GM12878 (cell line): ENCODE measurements around the gene CLIC6. TPM values are rescaled to one million over a fixed set of nuclear protein-coding genes. Genes with fewer than 3 reads are reported as not detected.

Experiments used
- ATAC-seq: fragments of 200-7000 bp; cut with Tn5 transposase; 3 replicates; pipeline ENCODE4 v1.9.1; 2020; ENCODE audit warnings: mild to moderate bottlenecking, moderate library complexity
- BruUV-seq: library from RNA; stranded (reverse); fragments of 400-500 nt; replicated peaks from 2 replicates; lab custom pipeline; 2021; lab: Mats Ljungman, UMichigan
- CTCF ChIA-PET: fragments of 300-600 bp; sonication (Branson Sonifier 250); formaldehyde crosslinking; extraction: SDS; loops from one replicate; lab custom pipeline; 2021; ENCODE audit warnings: inconsistent platforms; lab: Yijun Ruan, JAX
- POLR2A ChIA-PET: fragments of 350-600 bp; formaldehyde crosslinking; extraction: SDS; loops from one replicate; lab custom pipeline; 2021; ENCODE audit warnings: inconsistent platforms; lab: Charles Lee
- RAD21 ChIA-PET: fragments of 300-600 bp; sonication (Branson Sonifier 250); formaldehyde crosslinking; loops from one replicate; lab custom pipeline; 2023; ENCODE audit warnings: antibody characterized with exemption; ENCODE audit not compliant: unreplicated experiment; lab: Charles Lee
- SMC1A ChIA-PET: fragments of 300-600 bp; sonication (Branson Sonifier 250); formaldehyde crosslinking; loops from one replicate; lab custom pipeline; 2023; ENCODE audit not compliant: unreplicated experiment, uncharacterized antibody; lab: Charles Lee
- DNase-seq: peaks from one replicate; pipeline ENCODE4 v3.0.0-alpha.2; 2011; ENCODE audit warnings: low read depth, low spot score
- FAIRE-seq: peaks from 3 replicates; lab custom pipeline; 2011; peaks lifted over from hg19 to GRCh38; lab: Jason Lieb, UNC
- H2AFZ ChIP-seq: 2 replicates; pipeline ENCODE4 v1.6.0; 2011; ENCODE audit warnings: low read depth, low read length, control low read depth; ENCODE audit not compliant: control insufficient read depth
- H3K27ac ChIP-seq: 2 replicates; pipeline ENCODE4 v1.5.1; 2011; ENCODE audit warnings: control low read depth; ENCODE audit not compliant: control insufficient read depth, insufficient read depth
- H3K27me3 ChIP-seq, 2 experiments: replicated peaks in 1 of 2; 2 replicates each; pipeline versions ENCODE4 v1.6.0 to v1.6.1; 2011; ENCODE audit warnings: low read length in 1 of 2; ENCODE audit not compliant: control insufficient read depth in 2 of 2, insufficient read depth in 2 of 2
- H3K36me3 ChIP-seq, 2 experiments: 2 replicates each; pipeline ENCODE4 v1.5.1; 2011; ENCODE audit warnings: low read length in 1 of 2; ENCODE audit not compliant: control insufficient read depth in 2 of 2, insufficient read depth in 2 of 2
- H3K4me1 ChIP-seq: 2 replicates; pipeline ENCODE4 v1.6.1; 2011; ENCODE audit warnings: mild to moderate bottlenecking, low read length, moderate library complexity, mixed read lengths; ENCODE audit not compliant: control insufficient read depth, insufficient read depth
- H3K4me2 ChIP-seq: 2 replicates; pipeline ENCODE4 v1.6.0; 2011; ENCODE audit warnings: control low read depth; ENCODE audit not compliant: control insufficient read depth, insufficient read depth
- H3K4me3 ChIP-seq: fragments of 200-600 bp; sonication (generic); 2 replicates; pipeline ENCODE4 v1.5.1; 2016
- H3K79me2 ChIP-seq: 2 replicates; pipeline ENCODE4 v1.6.0; 2011; ENCODE audit warnings: low read length; ENCODE audit not compliant: control insufficient read depth, insufficient read depth
- H3K9ac ChIP-seq: 2 replicates; pipeline ENCODE4 v1.8.0; 2011; ENCODE audit warnings: low read length, control low read depth, mixed read lengths; ENCODE audit not compliant: control insufficient read depth, insufficient read depth
- H3K9me3 ChIP-seq: replicated peaks from 3 replicates; pipeline ENCODE4 v1.5.1; 2011; ENCODE audit warnings: mild to moderate bottlenecking, low read length; ENCODE audit not compliant: control insufficient read depth, insufficient read depth
- H4K20me1 ChIP-seq: 2 replicates; pipeline ENCODE4 v1.6.0; 2011; ENCODE audit not compliant: control insufficient read depth, insufficient read depth
- BMI1 ChIP-seq: fragments of 450-650 bp; IDR thresholded peaks from 2 replicates; pipeline ENCODE4 v1.6.1; 2016; ENCODE audit warnings: mild to moderate bottlenecking, moderate library complexity, borderline replicate concordance
- CBX5 ChIP-seq: sonication (generic); IDR thresholded peaks from 2 replicates; pipeline ENCODE4 v1.6.1; 2016; ENCODE audit warnings: low read depth, moderate library complexity, mild to moderate bottlenecking, inconsistent platforms
- CREB1 ChIP-seq: IDR thresholded peaks from 2 replicates; pipeline ENCODE4 v1.6.1; 2012; ENCODE audit warnings: low read depth, mild to moderate bottlenecking, inconsistent platforms
- IRF4 ChIP-seq: IDR thresholded peaks from 2 replicates; pipeline ENCODE4 v1.6.1; 2011; ENCODE audit warnings: low read depth, low read length
- LARP7 ChIP-seq: fragments of 450-650 bp; IDR thresholded peaks from 2 replicates; pipeline ENCODE4 v1.6.1; 2017; ENCODE audit warnings: mild to moderate bottlenecking
- MTA2 ChIP-seq: fragments of 450-650 bp; IDR thresholded peaks from 2 replicates; pipeline ENCODE4 v1.6.1; 2016; ENCODE audit warnings: low read depth, mild to moderate bottlenecking, moderate library complexity
- MYC ChIP-seq: IDR thresholded peaks from 2 replicates; pipeline ENCODE4 v1.6.1; 2011; ENCODE audit warnings: mild to moderate bottlenecking, low read length, moderate library complexity, inconsistent platforms; ENCODE audit not compliant: insufficient read depth, insufficient replicate concordance, insufficient read length, severe bottlenecking
- NR2C1 ChIP-seq: fragments of 450-650 bp; IDR thresholded peaks from 2 replicates; pipeline ENCODE4 v1.6.1; 2017; ENCODE audit warnings: antibody characterized with exemption, mild to moderate bottlenecking, moderate library complexity
- REST ChIP-seq: IDR thresholded peaks from 2 replicates; pipeline ENCODE4 v1.6.1; 2012; ENCODE audit warnings: mild to moderate bottlenecking, low read depth, low read length
- SUZ12 ChIP-seq: fragments of 200-600 bp; sonication (generic); IDR thresholded peaks from one replicate; pipeline ENCODE4 v1.6.1; 2018; ENCODE audit warnings: antibody characterized with exemption, mild to moderate bottlenecking; ENCODE audit not compliant: unreplicated experiment
- TARDBP ChIP-seq: IDR thresholded peaks from 2 replicates; pipeline ENCODE4 v1.6.1; 2016; ENCODE audit warnings: borderline replicate concordance
- YY1 ChIP-seq: IDR thresholded peaks from 2 replicates; pipeline ENCODE4 v1.6.1; 2011; ENCODE audit warnings: low read depth, mild to moderate bottlenecking, low read length
- ZBTB40 ChIP-seq: fragments of 450-650 bp; IDR thresholded peaks from 2 replicates; pipeline ENCODE4 v1.6.1; 2016; ENCODE audit warnings: mild to moderate bottlenecking, moderate library complexity, borderline replicate concordance
- ZNF622 ChIP-seq: fragments of 450-650 bp; IDR thresholded peaks from 2 replicates; pipeline ENCODE4 v1.6.1; 2017; ENCODE audit warnings: mild to moderate bottlenecking, inconsistent platforms
- WGBS: methylation state at CpG from one replicate; pipeline ENCODE4 v1.1.6; 2016; ENCODE audit warnings: low lambda C conversion rate; ENCODE audit not compliant: insufficient replicate concordance, insufficient coverage; ENCODE audit errors: missing lambda C conversion rate; 5-methylcytosine and 5-hydroxymethylcytosine counted together
- in situ Hi-C: fragments of 300-500 bp; cut with MboI; formaldehyde crosslinking; loops from 9 replicates; pipeline ENCODE4 v1.14.3; 2018; ENCODE audit warnings: mixed read lengths
- intact Hi-C: fragments of 100-400 bp; cut with micrococcal nuclease; formaldehyde crosslinking; loops from one replicate; pipeline ENCODE4 v1.14.2; 2022; ENCODE audit not compliant: unreplicated experiment
- polyA plus RNA-seq, 11 experiments: library from polyadenylated mRNA; depleted of rRNA in 4 of 11; unstranded in 6 of 11; stranded (reverse) in 5 of 11; fragments of >200 nt; fragmentation: Nextera tagmentation in 4 of 11; fragmentation: Illumina TruSeq in 1 of 11; extraction: Ambion mirVana in 4 of 11; extraction: Trizol in 1 of 11; gene quantifications; 1 replicate in 1 of 11; 2 replicates in 10 of 11; pipeline versions ENCODE4 v1.2.1 to v1.2.3, GENCODE V29; 2011 to 2016; ENCODE audit warnings: inconsistent platforms in 2 of 11, missing spikeins in 2 of 11, low read depth in 1 of 11
- total RNA-seq, 4 experiments: library from RNA; depleted of rRNA in 3 of 4; stranded (reverse); fragments of >200 nt in 3 of 4; fragmentation: Illumina TruSeq in 1 of 4; extraction: Trizol in 1 of 4; gene quantifications; 2 replicates each; pipeline versions ENCODE4 v1.2.1 to v1.2.3, GENCODE V29; 2013 to 2021
- TF ChIP-seq, protein P1 (sequence below): IDR thresholded peaks from 2 replicates; pipeline ENCODE4 v1.6.1; 2011; ENCODE audit warnings: mild to moderate bottlenecking, low read depth, low read length, moderate library complexity; ENCODE audit not compliant: insufficient replicate concordance

Gene CLIC6
- total and polyA plus RNA-seq, 10 of the 15 experiments (the other 5 are each of a cell fraction or from before 2014, with no cell fraction given), result 5.7 to 34.1 (median 11.2) TPM

DNA sequence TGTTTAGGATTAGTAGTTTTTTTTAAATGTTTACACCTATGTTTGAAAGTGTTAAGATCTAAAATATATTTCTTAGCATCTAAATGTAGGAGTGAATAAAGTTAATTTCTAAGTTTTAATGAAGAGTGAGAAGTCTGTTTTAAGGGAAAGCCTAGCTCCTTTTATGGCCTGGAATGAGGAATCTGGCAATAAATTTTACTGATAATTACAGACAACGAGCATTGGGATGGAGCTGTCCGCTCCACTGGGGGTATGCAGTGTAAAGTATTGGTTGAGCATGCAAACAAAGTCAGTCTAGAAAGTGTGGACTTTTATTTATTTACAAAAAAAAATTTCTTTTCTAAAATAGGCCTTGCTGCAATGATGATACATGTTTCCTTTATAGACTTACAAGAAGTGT lies 19.0 kb downstream of the CLIC6 start:
- no peak overlapping the region for H2AFZ ChIP-seq
- ChIA-PET POLR2A (no interaction called here), CTCF (interaction anchor here (0.8 to 2.0 kb wide), 3 partner anchors 13 to 97 kb away, joined by 3 to 4 read pairs (median 4); no protein-coding TSS in a partner anchor), SMC1A (interaction anchor here (1.0 kb wide), 1 partner anchor 16 kb away, joined by 4 read pairs; no protein-coding TSS in a partner anchor), RAD21 (interaction anchor here (1.3 kb wide), 1 partner anchor 1152 kb away, joined by 3 read pairs; no protein-coding TSS in a partner anchor)
- FAIRE-seq (no peak), ATAC-seq (no peak), DNase-seq (no peak)
- no peaks in the 10 kb centered on the region for H3K27me3 ChIP-seq
- H3K9ac ChIP-seq, result no peak overlapping the region
- H4K20me1 ChIP-seq, result no peaks in the 10 kb centered on the region
- H3K79me2 ChIP-seq, result no peaks in the 10 kb centered on the region
- no peaks in the 10 kb centered on the region; the same call in 2 of the 3 replicates for H3K9me3 ChIP-seq
- 31% methylated on average over 2 of the region's 2 CpGs for WGBS
- H3K4me1 ChIP-seq, result peaks cover 9% of the 10 kb centered on the region; the same call in 1 of the 2 replicates
- no peak overlapping the region for H3K4me3 ChIP-seq
- intact Hi-C loops (no loop called here), in situ Hi-C loops (no loop called here)
- no TSS peak for BruUV-seq
- peaks cover 0 to 3% of the 10 kb centered on the region in 2 experiments; a peak in 1 of 4 replicates for H3K36me3 ChIP-seq
- H3K4me2 ChIP-seq, result no peak overlapping the region
- H3K27ac ChIP-seq, result no peak overlapping the region
- TF ChIP-seq CBX5 (no peak), MTA2 (no peak), REST (no peak), ZBTB40 (no peak), ZNF622 (no peak), IRF4 (no peak), BMI1 (no peak), YY1 (no peak), NR2C1 (no peak), CREB1 (no peak), SUZ12 (no peak), TARDBP (no peak), MYC (no peak), LARP7 (no peak)
- TF ChIP-seq, protein P1, sequence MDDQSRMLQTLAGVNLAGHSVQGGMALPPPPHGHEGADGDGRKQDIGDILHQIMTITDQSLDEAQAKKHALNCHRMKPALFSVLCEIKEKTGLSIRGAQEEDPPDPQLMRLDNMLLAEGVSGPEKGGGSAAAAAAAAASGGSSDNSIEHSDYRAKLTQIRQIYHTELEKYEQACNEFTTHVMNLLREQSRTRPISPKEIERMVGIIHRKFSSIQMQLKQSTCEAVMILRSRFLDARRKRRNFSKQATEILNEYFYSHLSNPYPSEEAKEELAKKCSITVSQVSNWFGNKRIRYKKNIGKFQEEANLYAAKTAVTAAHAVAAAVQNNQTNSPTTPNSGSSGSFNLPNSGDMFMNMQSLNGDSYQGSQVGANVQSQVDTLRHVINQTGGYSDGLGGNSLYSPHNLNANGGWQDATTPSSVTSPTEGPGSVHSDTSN, result no peak
